ENCODE measurements around the gene APBB1.

The APBB1 gene

DNA sequence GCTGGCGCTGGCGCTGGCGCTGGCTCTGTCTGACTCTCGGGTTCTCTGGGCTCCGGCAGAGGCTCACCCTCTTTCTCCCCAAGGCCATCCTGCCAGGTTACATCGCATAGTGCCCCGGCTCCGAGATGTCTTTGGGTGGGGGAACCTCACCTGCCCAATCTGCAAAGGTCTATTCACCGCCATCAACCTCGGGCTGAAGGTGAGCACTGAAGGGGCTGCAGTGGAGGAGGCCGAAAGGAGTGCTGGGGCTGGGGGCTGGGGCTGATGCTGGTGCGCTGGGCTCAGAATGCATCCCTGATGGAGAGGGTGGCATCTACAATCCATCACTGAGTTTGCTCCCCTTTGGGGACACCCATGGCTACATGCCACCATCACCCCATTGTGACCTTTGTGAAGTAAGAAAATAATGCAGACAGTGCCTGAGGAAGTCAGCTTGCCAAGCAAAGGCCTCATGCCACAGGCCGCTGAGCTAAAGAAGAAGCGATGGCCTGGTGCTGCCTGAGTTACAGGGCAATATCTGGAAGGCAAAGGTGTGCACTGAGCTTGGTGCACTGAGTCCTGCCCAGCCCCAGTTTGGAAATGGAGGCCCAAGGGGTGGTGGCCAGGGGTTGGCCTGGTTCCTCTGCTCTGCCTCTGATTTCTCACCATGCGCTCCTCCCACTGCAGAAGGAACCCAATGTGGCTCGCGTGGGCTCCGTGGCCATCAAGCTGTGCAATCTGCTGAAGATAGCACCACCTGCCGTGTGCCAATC, 28.0 kb downstream of the APBB1 start:
- no peak for DNase-seq

DNA sequence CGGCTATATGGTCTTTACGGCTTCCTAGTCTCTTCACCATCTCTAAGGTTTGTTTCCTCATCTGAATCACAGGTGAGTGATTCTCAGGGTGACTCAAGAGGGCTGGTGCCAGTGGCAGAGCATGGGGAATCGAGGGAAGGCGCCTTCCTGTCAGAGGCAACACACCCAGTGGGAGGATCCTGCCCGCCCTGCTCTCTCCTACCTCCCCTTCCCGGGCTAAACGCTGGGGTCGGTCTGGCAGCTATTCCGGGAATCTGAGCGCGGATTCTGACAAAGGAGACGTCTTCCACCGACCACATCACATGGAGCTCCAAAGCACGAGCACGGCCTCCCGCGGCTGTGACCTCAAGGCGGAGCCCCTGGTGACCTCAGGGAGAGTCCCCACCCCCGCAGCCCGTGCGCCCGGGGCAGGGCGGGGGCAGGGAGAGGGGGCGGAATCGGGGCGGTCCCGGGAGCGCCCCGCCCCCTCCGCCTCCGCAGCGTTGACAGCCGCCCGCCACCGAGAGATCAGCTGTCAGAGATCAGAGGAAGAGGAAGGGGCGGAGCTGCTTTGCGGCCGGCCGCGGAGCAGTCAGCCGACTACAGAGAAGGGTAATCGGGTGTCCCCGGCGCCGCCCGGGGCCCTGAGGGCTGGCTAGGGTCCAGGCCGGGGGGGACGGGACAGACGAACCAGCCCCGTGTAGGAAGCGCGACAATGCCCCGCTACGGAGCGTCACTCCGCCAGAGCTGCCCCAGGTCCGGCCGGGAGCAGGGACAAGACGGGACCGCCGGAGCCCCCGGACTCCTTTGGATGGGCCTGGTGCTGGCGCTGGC, 28.8 kb downstream of the APBB1 start, which contains the start of gene SMPD1:
Gene SMPD1, plus strand, starts transcription at position 570 of the 813 bp plus-strand sequence. Its CDS starts 125 bp downstream, at position 695.
- peak; percentile 82 for DNase-seq

DNA sequence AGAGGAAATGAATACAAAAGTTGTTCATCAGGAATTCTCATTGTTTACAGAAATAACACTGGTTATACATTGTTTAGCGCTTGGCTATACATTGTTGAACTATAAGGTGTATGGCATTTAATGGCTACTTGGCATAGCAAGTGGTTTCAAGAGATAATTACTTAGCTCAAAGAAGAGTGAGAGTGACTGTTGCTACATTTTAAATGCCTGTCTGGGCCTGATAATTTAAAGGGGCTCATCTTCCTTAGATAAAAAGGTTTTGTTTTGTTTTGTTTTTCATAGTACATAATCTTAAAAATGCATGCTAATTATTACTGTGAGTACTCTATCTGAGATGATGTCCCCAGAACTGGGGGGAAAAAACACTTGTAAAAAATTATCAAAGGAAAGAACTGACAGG, 30.1 kb downstream of the APBB1 start:
- DNase-seq: no peak

DNA sequence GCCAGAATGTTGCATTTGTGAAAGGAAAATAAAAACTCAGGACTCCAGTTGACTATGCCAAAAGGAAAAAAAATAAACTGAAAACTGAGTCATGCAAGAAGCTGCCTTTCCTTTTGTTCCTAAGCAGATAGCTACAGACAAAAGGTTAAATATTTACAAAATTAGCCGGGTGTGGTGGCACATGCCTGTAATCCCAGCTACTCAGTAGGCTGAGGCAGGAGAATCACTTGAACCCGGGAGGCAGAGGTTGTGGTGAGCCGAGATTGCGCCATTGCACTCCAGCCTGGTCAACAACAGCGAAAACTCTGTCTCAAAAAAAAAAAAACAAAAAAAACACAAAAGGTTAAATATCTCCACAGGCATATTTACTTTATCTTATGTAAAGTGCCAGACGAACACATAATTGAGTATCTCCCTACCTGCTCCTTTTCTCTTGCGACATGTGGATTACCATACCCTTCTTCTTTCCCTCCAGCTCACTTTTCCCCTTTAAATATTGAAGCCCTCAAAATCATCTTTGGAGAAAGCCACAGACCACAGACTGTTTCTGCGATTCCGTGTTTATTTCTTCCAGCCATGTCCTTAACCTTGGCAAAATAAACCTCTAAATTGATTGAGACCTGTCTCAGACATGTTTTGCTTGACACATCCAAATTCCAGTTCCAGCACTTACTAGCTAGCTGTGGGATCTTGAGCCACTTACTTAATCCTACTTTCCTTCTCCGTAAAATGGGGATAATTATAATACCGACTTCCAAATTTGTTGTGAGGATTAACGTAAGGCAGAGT, 30.9 kb downstream of the APBB1 start:
- DNase-seq: no peak

DNA sequence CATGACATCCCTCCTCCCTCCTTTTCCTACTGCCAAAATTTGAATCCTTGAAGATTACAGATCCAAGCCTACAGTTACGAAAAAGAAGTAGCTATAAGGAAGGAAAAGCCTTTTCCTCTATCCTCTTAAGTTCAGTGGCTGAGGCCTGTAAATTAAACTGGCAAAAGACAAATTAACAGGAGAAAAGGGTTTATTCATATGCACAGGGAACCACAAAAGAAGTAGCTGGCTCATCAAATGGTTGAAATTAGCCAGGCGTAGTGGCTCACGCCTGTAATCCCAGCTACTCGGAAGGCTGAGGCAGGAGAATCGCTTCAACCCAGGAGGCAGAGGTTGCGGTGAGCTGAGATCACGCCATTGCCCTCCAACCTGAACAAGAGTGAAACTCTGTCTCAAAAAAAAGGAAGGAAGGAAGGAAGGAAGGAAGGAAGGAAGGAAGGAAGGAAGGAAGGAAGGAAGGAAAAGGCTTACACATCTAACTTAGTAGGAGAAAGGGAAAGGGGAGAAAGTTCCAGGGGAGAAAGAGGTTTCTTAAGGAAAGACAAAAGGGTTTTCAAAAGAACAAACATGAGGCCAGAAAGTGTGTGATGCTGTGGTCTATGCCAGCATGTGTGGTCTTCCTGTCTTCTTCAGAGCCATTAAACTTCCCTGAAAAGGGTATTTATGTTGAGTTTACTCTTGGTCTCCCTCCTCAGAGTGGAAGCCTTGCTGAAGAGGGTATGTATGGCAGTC, 33.7 kb downstream of the APBB1 start:
- no peak for DNase-seq

DNA sequence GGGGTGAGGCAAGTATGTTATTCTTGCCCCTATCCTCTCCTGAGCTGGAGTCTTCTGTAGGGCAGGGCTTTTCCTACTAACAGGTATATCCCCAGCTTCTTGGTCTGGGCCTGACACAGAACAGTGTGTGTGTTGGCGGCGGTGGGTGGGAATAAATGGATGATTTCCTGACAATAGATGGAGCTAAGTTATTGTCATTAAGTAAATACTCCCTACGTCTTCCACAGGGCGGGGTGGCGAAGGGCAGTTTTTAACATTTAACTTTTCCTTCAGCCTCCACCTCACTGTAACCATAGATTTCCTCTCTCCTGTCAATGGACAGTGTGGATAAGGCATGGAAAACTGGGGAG, 40.3 kb downstream of the APBB1 start:
- DNase-seq: no peak

DNA sequence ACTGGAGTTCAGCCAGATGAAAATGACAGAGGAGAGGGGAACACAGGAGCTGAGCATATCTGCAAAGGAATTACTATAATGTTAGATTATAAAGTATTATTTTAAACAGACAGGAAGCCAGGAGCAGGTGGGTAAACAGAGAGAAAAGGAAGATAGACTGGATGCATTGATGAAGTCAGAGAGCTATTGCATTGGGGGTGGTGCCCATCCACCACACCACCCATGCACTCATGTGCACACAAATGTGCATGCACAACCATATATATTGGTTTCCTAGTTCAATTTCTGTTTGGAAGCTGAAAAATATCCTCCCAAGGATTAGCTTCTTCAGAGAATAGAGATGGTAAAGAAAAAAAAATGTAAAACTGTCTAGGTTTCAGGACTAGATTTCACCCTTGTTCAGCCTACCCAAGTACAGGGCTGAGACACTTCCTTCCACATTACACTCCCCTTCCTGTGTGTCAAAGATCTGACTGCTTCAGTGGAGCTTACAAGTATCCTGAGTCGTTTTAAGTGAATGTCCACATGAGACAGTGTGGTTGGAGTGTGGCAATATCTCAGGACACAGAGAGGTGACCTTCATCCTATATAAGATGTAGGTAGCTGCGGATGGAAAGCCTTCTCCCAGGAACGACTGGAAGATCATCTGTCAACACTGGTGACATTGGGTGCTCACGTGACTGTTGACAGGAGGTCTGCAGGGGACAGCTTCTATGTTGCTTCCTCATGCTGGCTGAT, 40.8 kb downstream of the APBB1 start:
- DNase-seq: no peak

DNA sequence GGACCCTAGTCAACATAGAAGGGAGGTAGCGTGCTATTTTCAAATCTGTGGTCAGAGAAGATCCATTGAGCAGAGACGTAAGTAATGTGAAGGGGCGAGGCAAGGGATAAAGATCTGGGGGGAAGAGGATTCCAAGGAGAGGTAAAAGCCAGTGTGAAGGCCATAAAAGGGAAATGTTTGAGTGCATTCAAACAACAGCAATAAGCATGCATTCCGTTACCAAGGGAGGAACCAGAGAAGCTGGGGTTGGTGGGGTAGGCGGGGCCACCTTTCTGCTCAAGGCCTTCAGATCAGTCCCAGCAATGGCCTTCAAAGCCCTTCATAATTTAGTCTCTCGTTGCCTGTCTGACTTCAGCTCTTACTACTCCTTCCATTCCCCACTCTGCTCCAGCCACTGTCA, 47.1 kb downstream of the APBB1 start:
- DNase-seq: no peak

DNA sequence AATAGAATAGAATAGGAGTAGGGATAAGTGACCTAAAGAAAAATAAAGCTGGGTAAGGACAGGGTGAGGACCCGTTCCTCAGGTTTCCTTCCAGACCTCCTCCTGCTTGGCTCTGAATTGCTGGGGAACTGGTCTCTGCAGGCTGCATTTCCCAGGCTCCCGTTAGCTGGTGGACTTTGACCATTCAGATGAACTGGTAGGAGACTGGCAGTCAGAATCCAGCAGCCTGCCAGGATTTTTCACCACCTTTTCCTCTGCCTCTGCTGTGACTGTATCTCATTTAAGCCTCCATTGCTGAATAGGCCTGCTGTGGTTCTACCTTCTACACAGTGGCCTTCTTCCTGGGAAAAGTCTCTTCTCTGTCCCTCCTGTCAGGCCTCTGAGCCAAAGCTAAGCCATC, 53.2 kb downstream of the APBB1 start:
- DNase-seq: no peak

DNA sequence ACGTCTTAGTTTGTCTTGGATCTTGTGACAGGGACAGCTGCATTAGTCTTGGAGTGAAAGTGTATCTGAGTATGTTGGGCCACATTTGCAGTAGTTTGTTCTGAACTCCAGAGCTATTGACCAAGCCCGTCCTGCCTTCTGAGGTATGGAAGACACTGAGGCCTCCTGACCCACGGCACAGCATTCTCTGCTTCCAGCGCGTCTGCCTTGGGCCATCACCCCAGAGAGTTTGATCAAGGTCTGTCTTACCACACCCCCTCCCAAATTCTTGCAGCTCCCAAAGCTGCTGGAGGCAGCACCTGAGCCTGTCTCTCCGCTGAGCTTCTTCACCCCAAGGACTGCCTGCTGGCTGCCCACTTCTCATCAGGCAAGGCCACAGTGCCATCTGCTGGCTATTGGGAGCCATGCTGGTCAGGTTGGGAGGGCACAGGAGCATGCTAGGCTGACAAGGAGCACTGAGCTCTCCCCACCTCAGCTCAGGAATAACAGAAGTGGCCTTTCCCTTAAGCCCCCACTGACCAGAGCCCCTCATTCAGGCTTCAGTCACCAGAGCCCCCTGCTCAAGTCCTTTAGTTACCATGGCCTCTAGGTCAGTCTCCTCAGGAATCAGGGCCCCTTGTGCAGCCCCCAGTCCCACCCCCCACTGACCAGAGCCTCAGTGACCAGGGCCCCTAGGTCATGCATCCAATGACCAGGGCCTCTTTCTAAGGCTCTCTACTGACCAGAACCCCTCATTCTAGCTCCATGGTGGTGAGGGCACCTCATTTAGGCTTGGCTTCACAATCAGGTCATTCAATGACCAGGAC, 55.8 kb downstream of the APBB1 start:
- peak; percentile 78 for DNase-seq

DNA sequence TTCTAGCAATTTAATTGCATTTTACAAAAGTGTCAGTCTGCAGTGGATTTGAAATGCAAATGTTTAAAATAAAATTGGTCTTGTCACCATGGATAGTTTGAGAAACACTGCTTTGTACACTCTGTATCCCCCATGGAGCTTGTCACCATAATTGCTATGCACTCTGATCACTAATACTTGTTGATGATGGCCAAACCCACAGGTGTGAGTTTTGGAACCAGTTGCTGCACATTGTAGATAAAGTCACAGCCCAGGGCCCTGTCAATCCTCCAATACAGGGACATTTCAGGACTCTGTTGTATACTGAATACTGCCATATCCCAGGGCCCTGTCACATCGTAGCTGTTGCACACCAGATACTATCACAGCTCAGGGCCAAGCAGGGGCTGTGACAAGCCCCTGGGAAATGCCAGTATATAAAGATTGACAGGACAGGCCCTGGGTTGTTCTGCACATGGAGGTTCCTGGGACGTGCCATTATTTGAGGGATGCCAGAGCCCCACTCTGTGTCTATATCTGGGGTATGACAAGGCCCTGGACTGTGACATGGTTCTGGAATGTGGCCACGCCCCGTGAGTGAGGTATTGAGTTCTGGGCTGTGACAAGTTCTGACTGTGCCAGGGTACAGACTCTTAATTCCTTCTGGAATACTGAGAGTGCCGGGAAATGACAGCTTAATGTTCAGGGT, 56.6 kb downstream of the APBB1 start:
- no peak for DNase-seq

DNA sequence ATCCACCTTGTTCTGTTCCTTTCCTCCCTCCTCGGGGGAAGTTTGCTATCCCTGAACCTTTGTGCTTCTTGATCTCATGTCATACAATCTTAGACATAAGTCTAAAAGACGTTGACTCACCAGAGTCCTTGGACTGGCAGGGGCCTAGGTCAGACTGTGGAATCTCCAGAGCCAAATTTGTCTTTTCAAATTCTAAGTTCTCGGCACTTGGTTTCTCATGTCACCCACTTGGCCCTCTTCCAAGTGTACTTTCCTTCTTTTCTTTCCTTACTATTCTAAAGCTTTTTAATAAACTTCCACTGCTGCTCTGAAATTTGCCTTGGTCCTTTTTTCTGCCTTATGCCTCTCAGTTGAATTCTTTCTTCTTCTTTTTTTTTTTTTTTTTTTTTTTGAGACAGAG, 58.7 kb downstream of the APBB1 start:
- no peak for DNase-seq

DNA sequence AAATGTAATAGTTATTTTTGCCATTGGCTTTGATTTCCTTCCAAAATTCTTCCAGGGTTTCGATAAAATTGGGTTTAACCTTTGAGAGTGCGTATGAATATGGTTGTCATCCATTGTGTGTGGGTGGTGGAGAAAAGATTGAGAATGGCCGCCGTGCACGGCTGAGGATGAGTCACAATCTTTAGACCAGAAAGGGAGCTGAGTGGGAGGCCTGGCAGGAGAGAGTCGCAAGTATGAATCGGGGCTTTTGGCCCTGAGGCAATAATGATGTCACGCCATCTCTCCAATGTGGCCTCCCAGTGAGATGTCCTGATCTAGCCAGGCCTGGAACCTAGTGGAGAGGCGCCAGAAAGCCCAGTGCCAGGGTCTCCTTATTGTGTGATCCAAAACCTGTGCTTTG, 61.7 kb downstream of the APBB1 start:
- DNase-seq: peak; percentile 75

DNA sequence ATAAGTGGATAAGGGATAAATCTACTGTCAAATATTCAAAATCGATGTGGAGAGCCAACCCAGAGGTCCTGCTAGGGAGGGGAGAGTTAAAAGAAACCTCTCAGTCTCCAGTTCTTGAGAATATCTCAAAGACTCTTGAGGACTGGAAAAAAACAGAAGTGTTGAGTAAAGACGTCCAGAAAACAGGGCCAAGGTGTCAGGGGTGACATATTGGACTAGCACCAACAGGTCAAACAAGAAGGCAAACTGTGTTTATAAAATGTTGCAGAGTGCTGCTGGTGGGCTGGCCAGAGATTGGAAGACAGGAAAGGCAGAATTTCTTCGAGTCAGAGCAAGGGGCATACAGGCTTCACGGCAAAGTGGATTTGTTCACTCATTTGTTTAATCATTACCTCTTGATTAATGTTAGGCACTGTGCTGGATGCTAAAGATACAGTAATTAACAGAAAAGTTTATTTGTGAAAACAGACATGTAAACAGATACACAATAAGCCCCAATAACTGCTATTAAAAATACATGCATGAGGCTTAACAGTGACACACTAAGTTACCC, 62.3 kb downstream of the APBB1 start:
- no peak for DNase-seq

DNA sequence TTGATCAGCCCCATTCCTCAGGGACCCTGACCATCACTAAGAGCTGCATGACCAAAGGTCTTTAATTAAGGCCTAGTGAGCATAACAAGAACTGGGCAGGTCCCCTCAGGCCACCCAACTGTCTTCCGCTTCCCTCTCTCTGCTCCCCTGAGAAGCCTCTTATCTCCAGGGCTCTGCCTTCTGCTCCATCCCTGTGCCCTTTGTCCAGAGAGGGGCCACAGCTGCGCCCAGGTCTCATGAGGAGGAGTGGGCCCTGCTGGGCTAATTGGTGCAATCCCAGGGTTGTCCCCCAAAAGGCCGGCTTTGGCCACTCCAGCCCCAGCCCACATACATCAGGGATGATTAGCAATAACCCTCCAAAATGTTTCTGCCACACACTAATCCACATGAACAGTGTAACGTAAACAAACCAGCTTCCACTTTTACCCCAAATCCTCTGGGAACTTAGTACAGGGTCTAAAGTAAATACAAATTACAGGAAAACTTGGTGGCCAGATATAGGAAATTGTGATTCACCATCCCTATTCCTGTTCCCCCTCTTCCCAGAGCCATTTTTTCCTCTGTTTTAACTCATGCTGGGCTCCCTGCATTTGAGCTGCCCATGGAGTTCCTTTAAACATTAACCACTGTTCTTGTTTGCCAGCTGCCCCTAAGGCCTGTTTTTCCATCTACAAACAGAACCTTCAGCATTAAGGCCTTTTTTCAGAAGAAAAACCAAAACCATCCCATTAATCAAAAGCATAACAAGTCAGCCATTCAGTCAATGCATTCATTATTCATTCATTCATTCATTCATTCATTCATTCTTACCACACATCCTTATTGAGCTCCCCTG, 64.0 kb downstream of the APBB1 start:
- DNase-seq: peak; percentile 25

DNA sequence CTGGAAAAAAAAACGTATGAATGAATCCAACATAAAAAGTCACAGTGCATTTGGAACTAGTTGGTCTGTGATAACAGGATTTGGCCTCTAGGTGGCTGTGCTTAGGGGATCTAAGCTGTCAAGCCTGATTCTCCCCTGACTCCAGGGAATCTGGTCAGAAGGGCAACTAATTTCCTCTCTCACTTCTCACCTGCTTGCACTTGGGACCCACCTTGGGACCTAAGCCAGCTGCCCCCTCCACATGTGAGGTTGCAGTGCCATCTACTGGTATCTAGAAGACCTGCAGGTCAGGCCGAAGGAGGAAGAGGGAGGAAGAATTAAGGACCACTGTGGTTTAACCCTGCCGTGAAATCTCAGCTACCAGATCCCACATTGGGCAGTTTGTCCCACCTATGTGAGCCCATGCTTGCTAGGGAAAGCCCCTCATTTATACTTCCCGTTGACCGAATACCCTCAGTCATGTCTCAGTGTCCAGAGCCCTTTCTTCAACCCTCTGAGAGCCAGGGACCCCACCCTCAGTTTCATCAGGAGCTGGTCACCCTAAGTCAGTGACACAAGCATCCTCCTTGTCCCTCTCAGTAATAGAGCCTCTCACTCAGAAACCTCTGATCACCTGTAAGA, 65.4 kb downstream of the APBB1 start:
- DNase-seq: peak; percentile 44

DNA sequence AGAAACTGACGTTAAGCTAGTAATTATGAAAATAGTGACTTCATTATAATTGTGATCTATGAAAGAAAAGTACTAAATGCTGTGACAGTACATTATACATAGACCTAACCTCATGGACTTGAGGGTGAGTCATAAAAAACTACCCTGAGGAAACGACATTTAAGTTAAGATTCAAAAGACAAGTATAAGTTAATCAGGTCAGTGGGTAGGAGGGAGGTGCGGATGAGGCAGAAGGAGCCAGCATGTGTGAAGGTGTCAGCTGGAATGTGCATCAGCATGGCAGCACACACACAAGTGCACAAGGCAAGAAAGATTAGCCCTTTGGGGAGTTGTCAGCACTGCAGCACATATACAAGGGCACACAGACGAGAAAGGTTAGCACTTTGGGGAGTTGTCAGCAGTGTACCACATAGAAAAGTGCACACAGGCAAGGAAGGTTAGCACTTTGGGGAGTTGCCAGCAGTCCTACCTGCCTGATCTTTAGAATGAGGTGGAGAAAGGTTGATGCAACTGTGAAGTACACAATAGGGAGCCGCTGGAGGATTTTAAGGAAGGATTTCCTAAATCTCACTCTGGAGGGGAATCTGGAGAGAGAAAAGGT, 67.0 kb downstream of the APBB1 start:
- DNase-seq: no peak

DNA sequence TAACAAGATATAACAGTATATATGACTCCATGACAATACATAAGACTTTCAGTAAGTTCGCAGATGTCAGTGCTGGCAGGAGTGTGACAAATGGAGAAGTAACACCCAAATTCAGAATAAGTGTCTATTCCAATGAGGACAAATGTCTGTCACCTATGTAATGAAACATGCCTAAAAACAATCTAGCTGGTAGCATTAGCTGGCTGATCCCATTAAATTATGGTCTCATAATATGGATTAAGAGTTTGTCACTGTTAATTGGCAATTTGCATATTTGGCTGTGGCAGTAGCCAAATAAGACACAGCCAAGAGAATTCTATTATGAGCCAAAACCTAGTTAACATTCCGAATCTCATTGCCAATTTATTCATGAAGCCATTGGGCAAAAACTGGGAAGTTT, 68.4 kb downstream of the APBB1 start:
- DNase-seq: no peak

Measured in fibroblast of upper back skin (primary cell).